Stimulated activated effector memory CD8-positive, alpha-beta T cell treated with anti-CD3 and anti-CD28 coated beads, Interleukin-12 subunit alpha, Interleukin-12 subunit beta, amount 100 ng/mL, for 72 hours (primary cell): ENCODE results near the gene RARRES1.
A peak's percentile ranks its signal among the peaks of the same experiment; 100 is the strongest.

ENCODE experiments used
- ATAC-seq: fragments of 150-1000 bp; cut with Tn5 transposase; 2 replicates; pipeline ENCODE4 v1.10.0; 2021
- DNase-seq, 2 donors: peaks; one replicate each; pipeline ENCODE4 v3.0.0; 2021 to 2022; ENCODE audit warnings: low spot score in 2 of 2
- H3K27ac Mint-ChIP-seq: one replicate; pipeline ENCODE4 v1.8.0; 2022; ENCODE audit warnings: mild to moderate bottlenecking, mixed read lengths
- H3K36me3 Mint-ChIP-seq: one replicate; pipeline ENCODE4 v1.8.0; 2022; ENCODE audit warnings: mild to moderate bottlenecking, mixed read lengths
- H3K4me1 Mint-ChIP-seq: one replicate; pipeline ENCODE4 v1.8.0; 2022; ENCODE audit warnings: mixed read lengths
- H3K4me3 Mint-ChIP-seq: one replicate; pipeline ENCODE4 v1.8.0; 2022; ENCODE audit warnings: mild to moderate bottlenecking, mixed read lengths
- H3K9me3 Mint-ChIP-seq: one replicate; pipeline ENCODE4 v1.8.0; 2022; ENCODE audit warnings: mixed read lengths

The RARRES1 gene

GRCh38 chr3:158769952-158770740 lies 37.9 kb upstream of the RARRES1 start:
- Mint-ChIP-seq H3K27ac (no peak overlapping the region), H3K9me3 (no peaks in the 10 kb centered on the region), H3K36me3 (no peaks in the 10 kb centered on the region), H3K4me3 (no peak overlapping the region), H3K4me1 (peaks cover 1% of the 10 kb centered on the region)
- DNase-seq: no peak
- no peak for ATAC-seq

GRCh38 chr3:158769549-158769948 lies 37.3 kb upstream of the RARRES1 start:
- Mint-ChIP-seq H3K9me3 (no peaks in the 10 kb centered on the region), H3K4me3 (no peak overlapping the region), H3K4me1 (no peaks in the 10 kb centered on the region), H3K36me3 (no peaks in the 10 kb centered on the region), H3K27ac (no peak overlapping the region)
- ATAC-seq: no peak
- no peak for DNase-seq

GRCh38 chr3:158768881-158769543 lies 36.8 kb upstream of the RARRES1 start:
- Mint-ChIP-seq H3K9me3 (no peaks in the 10 kb centered on the region), H3K4me1 (no peaks in the 10 kb centered on the region), H3K27ac (no peak overlapping the region), H3K4me3 (no peak overlapping the region), H3K36me3 (no peaks in the 10 kb centered on the region)
- DNase-seq (no peak), ATAC-seq (no peak)

GRCh38 chr3:158768361-158768787 lies 36.1 kb upstream of the RARRES1 start:
- Mint-ChIP-seq H3K4me1 (no peaks in the 10 kb centered on the region), H3K4me3 (no peak overlapping the region), H3K27ac (no peak overlapping the region), H3K9me3 (no peaks in the 10 kb centered on the region), H3K36me3 (no peaks in the 10 kb centered on the region)
- DNase-seq: no peak
- no peak for ATAC-seq

- H3K4me1 Mint-ChIP-seq: no peaks in the 10 kb centered on the region
- no peak overlapping the region for H3K27ac Mint-ChIP-seq
- H3K4me3 Mint-ChIP-seq: no peak overlapping the region
- H3K9me3 Mint-ChIP-seq: no peaks in the 10 kb centered on the region
- ATAC-seq (no peak), DNase-seq (no peak)
- no peaks in the 10 kb centered on the region for H3K36me3 Mint-ChIP-seq
Observed at GRCh38 chr3:158766364-158766763, 34.1 kb upstream of the RARRES1 start.

- Mint-ChIP-seq H3K27ac (no peak overlapping the region), H3K36me3 (no peaks in the 10 kb centered on the region), H3K9me3 (no peaks in the 10 kb centered on the region)
Observed at GRCh38 chr3:158765518-158766205, 33.4 kb upstream of the RARRES1 start.

GRCh38 chr3:158763421-158763820 lies 31.2 kb upstream of the RARRES1 start:
- Mint-ChIP-seq H3K36me3 (no peaks in the 10 kb centered on the region), H3K4me1 (no peaks in the 10 kb centered on the region), H3K9me3 (no peaks in the 10 kb centered on the region), H3K4me3 (no peak overlapping the region), H3K27ac (no peak overlapping the region)
- no peak for DNase-seq
- no peak for ATAC-seq

More at GRCh38 chr3:158765518-158766205, 33.4 kb upstream of the RARRES1 start:
- ATAC-seq: no peak
- Mint-ChIP-seq H3K4me3 (no peak overlapping the region), H3K4me1 (no peaks in the 10 kb centered on the region)
- no peak for DNase-seq

GRCh38 chr3:158762701-158763100 lies 30.4 kb upstream of the RARRES1 start:
- Mint-ChIP-seq H3K27ac (no peak overlapping the region), H3K4me3 (no peak overlapping the region), H3K9me3 (no peaks in the 10 kb centered on the region), H3K4me1 (no peaks in the 10 kb centered on the region), H3K36me3 (no peaks in the 10 kb centered on the region)
- no peak for DNase-seq
- ATAC-seq: no peak

- DNase-seq (no peak), ATAC-seq (no peak)
- H3K4me3 Mint-ChIP-seq: no peak overlapping the region
- no peaks in the 10 kb centered on the region for H3K36me3 Mint-ChIP-seq
- H3K27ac Mint-ChIP-seq: no peak overlapping the region
- no peaks in the 10 kb centered on the region for H3K9me3 Mint-ChIP-seq
- no peaks in the 10 kb centered on the region for H3K4me1 Mint-ChIP-seq
Observed at GRCh38 chr3:158761350-158761749, 29.1 kb upstream of the RARRES1 start.

GRCh38 chr3:158755421-158755820 lies 23.2 kb upstream of the RARRES1 start:
- DNase-seq (no peak), ATAC-seq (no peak)
- Mint-ChIP-seq H3K9me3 (no peaks in the 10 kb centered on the region), H3K4me3 (no peak overlapping the region), H3K4me1 (no peaks in the 10 kb centered on the region), H3K36me3 (no peaks in the 10 kb centered on the region), H3K27ac (no peak overlapping the region)

GRCh38 chr3:158753854-158754253 lies 21.6 kb upstream of the RARRES1 start:
- Mint-ChIP-seq H3K4me1 (no peaks in the 10 kb centered on the region), H3K36me3 (no peaks in the 10 kb centered on the region), H3K9me3 (no peaks in the 10 kb centered on the region), H3K4me3 (no peak overlapping the region), H3K27ac (no peak overlapping the region)
- ATAC-seq: no peak
- DNase-seq: no peak

- Mint-ChIP-seq H3K27ac (peak overlapping the region; percentile 5), H3K4me1 (no peaks in the 10 kb centered on the region), H3K36me3 (no peaks in the 10 kb centered on the region), H3K4me3 (no peak overlapping the region), H3K9me3 (no peaks in the 10 kb centered on the region)
- DNase-seq (no peak), ATAC-seq (no peak)
Observed at GRCh38 chr3:158751316-158751715, 19.1 kb upstream of the RARRES1 start.

- Mint-ChIP-seq H3K9me3 (no peaks in the 10 kb centered on the region), H3K27ac (no peak overlapping the region), H3K36me3 (no peaks in the 10 kb centered on the region)
Observed at GRCh38 chr3:158750016-158750415, 17.8 kb upstream of the RARRES1 start.

GRCh38 chr3:158749526-158749925 lies 17.3 kb upstream of the RARRES1 start:
- Mint-ChIP-seq H3K9me3 (no peaks in the 10 kb centered on the region), H3K27ac (no peak overlapping the region), H3K4me3 (no peak overlapping the region), H3K4me1 (no peaks in the 10 kb centered on the region), H3K36me3 (no peaks in the 10 kb centered on the region)
- DNase-seq: no peak
- no peak for ATAC-seq

More at GRCh38 chr3:158750016-158750415, 17.8 kb upstream of the RARRES1 start:
- Mint-ChIP-seq H3K4me1 (no peaks in the 10 kb centered on the region), H3K4me3 (no peak overlapping the region)
- DNase-seq: no peak
- ATAC-seq: no peak

GRCh38 chr3:158748237-158748828 lies 16.1 kb upstream of the RARRES1 start:
- ATAC-seq: peak; percentile 33
- no peak overlapping the region for H3K27ac Mint-ChIP-seq
- H3K4me1 Mint-ChIP-seq: no peaks in the 10 kb centered on the region
- no peak for DNase-seq
- no peaks in the 10 kb centered on the region for H3K9me3 Mint-ChIP-seq
- no peak overlapping the region for H3K4me3 Mint-ChIP-seq
- H3K36me3 Mint-ChIP-seq: no peaks in the 10 kb centered on the region
